Effector memory CD8-positive, alpha-beta T cell (primary cell): ENCODE data around the gene ERBB2.
"Not testable (repeated sequence)": the region's sequence is repeated elsewhere in the genome, so short reads cannot be mapped to it uniquely, and the experiment has no call there.

ENCODE experiments used
- ATAC-seq: fragments of 150-1000 bp; cut with Tn5 transposase; replicated peaks from 2 replicates; pipeline ENCODE4 v1.10.0; 2021; ENCODE audit warnings: mild to moderate bottlenecking, moderate library complexity
- DNase-seq, 3 experiments: peaks; one replicate each; pipeline ENCODE4 v3.0.0; 2021
- H3K27ac Mint-ChIP-seq, 2 donors: one replicate each; pipeline ENCODE4 v1.8.0; 2022; ENCODE audit warnings: mild to moderate bottlenecking in 2 of 2, mixed read lengths in 2 of 2, moderate library complexity in 2 of 2
- H3K27me3 Mint-ChIP-seq, 2 donors: one replicate each; pipeline ENCODE4 v1.8.0; 2022; ENCODE audit warnings: mixed read lengths in 2 of 2
- H3K36me3 Mint-ChIP-seq: one replicate; pipeline ENCODE4 v1.8.0; 2022; ENCODE audit warnings: mild to moderate bottlenecking, moderate library complexity, mixed read lengths; ENCODE audit not compliant: insufficient read depth
- H3K4me1 Mint-ChIP-seq, 2 donors: one replicate each; pipeline ENCODE4 v1.8.0; 2022; ENCODE audit warnings: low read depth in 2 of 2, mixed read lengths in 2 of 2
- H3K4me3 Mint-ChIP-seq, 2 donors: one replicate each; pipeline ENCODE4 v1.8.0; 2022; ENCODE audit warnings: mild to moderate bottlenecking in 2 of 2, mixed read lengths in 2 of 2, moderate library complexity in 2 of 2
- H3K9me3 Mint-ChIP-seq, 2 donors: one replicate each; pipeline ENCODE4 v1.8.0; 2022; ENCODE audit warnings: mixed read lengths in 2 of 2

The ERBB2 gene

DNA sequence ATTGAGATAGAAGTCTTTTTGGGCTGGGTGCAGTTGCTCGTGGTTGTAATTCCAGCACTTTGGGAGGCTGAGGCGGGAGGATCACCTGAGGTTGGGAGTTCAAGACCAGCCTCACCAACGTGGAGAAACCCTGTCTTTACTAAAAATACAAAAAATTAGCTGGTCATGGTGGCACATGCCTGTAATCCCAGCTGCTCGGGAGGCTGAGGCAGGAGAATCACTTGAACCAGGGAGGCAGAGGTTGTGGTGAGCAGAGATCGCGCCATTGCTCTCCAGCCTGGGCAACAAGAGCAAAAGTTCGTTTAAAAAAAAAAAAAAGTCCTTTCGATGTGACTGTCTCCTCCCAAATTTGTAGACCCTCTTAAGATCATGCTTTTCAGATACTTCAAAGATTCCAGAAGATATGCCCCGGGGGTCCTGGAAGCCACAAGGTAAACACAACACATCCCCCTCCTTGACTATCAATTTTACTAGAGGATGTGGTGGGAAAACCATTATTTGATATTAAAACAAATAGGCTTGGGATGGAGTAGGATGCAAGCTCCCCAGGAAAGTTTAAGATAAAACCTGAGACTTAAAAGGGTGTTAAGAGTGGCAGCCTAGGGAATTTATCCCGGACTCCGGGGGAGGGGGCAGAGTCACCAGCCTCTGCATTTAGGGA is 577 bp upstream of the ERBB2 start:
- DNase-seq, H3K27ac Mint-ChIP-seq, H3K4me1 Mint-ChIP-seq, H3K9me3 Mint-ChIP-seq, ATAC-seq, H3K36me3 Mint-ChIP-seq: not testable (repeated sequence)
- H3K4me3 Mint-ChIP-seq, result peak overlapping the region in 1 of 2 donors; percentile 63
- H3K27me3 Mint-ChIP-seq, result peaks cover 35 to 47% of the 10 kb centered on the region in 2 donors

DNA sequence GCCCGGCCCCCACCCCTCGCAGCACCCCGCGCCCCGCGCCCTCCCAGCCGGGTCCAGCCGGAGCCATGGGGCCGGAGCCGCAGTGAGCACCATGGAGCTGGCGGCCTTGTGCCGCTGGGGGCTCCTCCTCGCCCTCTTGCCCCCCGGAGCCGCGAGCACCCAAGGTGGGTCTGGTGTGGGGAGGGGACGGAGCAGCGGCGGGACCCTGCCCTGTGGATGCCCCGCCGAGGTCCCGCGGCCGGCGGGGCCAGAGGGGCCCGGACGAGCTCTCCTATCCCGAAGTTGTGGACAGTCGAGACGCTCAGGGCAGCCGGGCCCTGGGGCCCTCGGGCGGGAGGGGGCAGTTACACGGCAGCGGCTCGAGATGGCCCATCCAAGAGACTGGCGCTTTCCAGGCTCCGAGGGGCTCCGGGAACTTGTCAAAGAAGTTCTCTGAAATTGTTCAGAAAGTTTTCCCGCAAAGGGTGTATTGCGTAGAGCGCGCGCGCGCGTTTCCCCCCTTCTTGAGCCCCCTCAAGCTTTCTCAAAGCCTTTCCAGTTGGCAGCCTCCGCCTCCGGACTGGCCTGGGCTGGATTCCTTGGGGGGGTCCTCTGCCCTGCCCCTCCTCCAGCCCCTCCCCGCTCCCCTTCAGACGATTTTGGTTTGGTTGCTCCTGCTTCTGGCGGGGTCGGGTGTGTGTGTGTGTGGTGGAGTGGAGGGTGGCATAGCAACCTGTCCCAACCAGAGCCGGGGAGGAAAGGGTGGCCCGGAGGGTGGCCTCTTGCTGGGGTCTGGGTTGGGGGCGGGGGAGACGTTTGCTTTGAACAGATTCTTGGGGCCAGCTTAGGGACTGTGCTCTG is 504 bp downstream of the ERBB2 start:
- H3K27me3 Mint-ChIP-seq, result peaks cover 35 to 47% of the 10 kb centered on the region in 2 donors
- ATAC-seq (no peak), DNase-seq (no peak)
- H3K27ac Mint-ChIP-seq, result no peak overlapping the region
- H3K9me3 Mint-ChIP-seq, result no peaks in the 10 kb centered on the region
- H3K4me3 Mint-ChIP-seq, result no peak overlapping the region
- H3K4me1 Mint-ChIP-seq, result peaks cover 4 to 5% of the 10 kb centered on the region in 2 donors
- peaks cover 3% of the 10 kb centered on the region for H3K36me3 Mint-ChIP-seq

DNA sequence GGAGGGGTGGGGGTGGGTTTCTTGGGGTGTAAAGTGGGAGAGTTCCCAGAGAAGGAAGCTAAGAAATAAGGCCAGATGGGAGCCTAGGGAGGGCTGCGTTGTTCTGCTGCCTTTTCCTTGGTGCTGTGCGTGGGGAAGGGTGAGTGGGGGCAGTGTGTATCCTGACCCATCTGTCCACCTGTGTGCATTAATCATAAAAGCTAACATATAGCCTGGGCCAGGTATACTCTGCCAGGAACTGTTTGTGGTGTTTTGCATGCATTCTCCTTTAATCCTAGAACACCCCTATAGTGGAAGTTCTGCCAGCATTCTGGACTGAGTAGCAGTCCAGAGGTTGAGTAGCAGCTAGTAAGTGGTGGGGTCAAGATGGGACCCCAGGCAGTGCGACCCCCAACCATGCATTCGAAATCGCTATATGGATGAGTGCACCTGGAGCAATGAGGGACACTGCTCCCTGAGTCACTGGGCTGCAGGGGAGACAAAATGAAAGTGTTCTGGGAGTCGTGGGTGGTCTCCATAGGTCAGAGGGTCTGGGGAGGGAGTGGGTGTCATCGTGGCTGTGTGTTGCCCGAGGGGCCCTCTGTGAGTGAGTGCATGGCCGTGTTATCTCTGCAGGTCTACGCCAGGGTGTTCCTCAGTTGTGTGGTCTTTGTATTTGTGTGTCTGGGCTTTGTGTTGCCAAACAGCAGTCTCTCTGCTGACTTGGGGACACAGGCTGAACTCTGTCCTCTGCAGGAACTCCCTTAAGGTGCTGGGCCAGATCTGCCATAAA is 1.3 kb downstream of the ERBB2 start:
- DNase-seq, result no peak
- Mint-ChIP-seq H3K4me1 (peaks cover 4 to 5% of the 10 kb centered on the region in 2 donors), H3K27ac (no peak overlapping the region)

DNA sequence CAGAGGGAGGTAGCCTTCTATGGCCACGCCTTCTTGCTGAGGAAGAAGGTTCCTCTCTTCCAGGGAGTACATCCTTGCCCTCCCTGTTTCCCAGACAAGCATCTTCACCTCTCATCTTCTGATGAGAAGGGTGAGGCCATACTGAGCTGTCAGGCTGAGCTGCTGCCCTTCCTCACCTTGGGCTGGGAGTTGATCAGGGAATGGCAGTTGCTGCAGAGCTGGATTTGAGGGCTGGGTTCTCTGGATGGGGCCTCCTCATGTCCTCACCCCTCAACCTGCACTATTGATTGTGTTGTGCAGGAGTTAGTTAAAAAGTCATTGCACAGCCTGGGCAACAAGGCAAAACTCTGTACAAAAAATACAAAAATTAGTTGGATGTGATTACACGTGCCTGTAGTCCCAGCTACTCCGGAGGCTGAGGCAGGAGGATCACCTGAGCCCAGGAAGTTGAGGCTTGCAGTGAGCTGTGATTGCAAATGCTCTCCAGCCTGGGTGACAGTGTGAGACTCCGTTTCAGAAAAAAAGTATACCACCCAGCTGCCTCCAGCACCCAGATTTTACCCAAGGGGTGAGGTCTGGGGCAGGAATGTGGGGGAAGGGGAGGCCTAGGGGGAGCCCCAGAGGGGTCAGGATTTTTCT is 2.0 kb downstream of the ERBB2 start:
- peaks cover 6 to 8% of the 10 kb centered on the region in 2 donors for H3K4me1 Mint-ChIP-seq
- H3K27me3 Mint-ChIP-seq, result peaks cover 35 to 47% of the 10 kb centered on the region in 2 donors
- no peak overlapping the region for H3K4me3 Mint-ChIP-seq
- no peaks in the 10 kb centered on the region for H3K9me3 Mint-ChIP-seq
- H3K36me3 Mint-ChIP-seq, result peaks cover 3% of the 10 kb centered on the region
- no peak for ATAC-seq
- DNase-seq, result no peak
- no peak overlapping the region for H3K27ac Mint-ChIP-seq

More for the DNA sequence above, 1.3 kb downstream of the ERBB2 start:
- ATAC-seq, result no peak
- Mint-ChIP-seq H3K27me3 (peaks cover 35 to 47% of the 10 kb centered on the region in 2 donors), H3K4me3 (no peak overlapping the region), H3K36me3 (peaks cover 3% of the 10 kb centered on the region), H3K9me3 (no peaks in the 10 kb centered on the region)

DNA sequence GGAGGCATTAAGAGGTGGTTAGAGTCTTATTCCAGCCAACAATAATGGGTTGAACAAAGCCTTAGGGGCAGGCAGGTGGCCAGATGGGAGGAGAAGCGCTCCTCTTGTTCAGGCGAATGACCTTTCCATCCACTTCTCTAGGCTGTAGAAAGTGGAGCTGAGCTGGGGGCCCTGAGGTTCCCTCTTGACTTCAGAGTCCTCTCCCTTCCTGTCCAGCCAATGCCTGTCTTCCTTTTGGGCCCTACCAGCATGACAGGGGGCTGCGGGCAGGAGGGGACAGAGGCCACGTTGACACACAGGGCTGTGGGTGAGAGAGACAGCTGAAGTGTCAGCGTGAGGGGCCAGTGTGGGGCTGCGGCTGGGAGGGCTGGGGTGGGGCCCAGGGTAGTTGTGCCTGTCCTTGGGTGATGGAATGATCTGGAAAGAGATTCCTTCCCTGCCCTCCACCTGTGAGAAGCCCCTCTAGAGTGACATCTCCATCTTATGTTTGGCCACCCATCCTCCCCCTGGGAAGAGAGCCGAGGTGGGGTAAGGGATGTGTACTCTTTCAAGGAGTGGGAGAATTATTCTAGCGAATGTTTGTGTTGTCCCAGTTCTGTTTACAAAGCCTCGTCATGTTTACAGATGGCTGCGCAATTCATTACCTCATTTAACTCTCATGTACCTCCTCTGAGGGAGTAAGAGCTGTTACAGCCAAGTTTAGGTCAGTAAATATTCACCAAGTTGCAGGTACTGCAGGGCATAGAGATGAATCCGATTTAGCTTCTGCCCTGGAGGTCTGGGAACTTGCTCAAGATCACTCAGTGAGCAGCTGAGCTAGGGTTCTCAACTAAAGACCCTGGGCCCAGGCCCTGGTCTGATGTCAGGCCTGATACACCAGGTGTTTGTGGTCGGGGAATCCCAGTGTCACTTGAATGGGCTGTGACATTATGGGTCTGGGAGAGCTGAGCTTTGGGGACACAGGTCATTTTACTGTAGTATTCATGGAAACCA is 3.3 kb downstream of the ERBB2 start:
- Mint-ChIP-seq H3K27me3 (peaks cover 28 to 40% of the 10 kb centered on the region in 2 donors), H3K4me3 (no peak overlapping the region), H3K9me3 (no peaks in the 10 kb centered on the region), H3K36me3 (peaks cover 3% of the 10 kb centered on the region), H3K27ac (no peak overlapping the region), H3K4me1 (peaks cover 12 to 13% of the 10 kb centered on the region in 2 donors)
- peak; percentile 37 for ATAC-seq
- DNase-seq, result no peak

DNA sequence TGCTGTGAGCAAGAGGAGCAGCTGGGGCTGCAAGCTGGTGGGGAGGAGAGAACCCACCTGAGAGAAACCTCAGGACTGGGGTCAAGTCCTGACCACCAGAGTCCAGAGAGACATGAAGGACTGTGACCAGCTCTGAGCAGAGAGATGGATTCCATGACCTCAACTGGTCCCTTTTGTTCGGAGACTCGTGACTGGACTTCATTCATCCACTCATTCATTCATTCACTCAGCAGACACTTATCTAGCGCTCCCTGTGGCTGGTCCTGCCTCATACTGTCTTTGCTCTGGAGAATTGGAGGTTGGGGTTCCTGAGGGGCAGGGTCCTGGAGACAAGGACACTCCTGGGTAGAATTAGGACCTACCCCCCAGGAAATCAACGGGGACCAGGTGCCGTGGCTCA is 4.0 kb downstream of the ERBB2 start:
- Mint-ChIP-seq H3K27me3 (peaks cover 25 to 33% of the 10 kb centered on the region in 2 donors), H3K27ac (no peak overlapping the region), H3K4me1 (peaks cover 15 to 18% of the 10 kb centered on the region in 2 donors), H3K36me3 (peaks cover 3% of the 10 kb centered on the region), H3K9me3 (no peaks in the 10 kb centered on the region), H3K4me3 (no peak overlapping the region)
- DNase-seq, result no peak
- ATAC-seq, result no peak

DNA sequence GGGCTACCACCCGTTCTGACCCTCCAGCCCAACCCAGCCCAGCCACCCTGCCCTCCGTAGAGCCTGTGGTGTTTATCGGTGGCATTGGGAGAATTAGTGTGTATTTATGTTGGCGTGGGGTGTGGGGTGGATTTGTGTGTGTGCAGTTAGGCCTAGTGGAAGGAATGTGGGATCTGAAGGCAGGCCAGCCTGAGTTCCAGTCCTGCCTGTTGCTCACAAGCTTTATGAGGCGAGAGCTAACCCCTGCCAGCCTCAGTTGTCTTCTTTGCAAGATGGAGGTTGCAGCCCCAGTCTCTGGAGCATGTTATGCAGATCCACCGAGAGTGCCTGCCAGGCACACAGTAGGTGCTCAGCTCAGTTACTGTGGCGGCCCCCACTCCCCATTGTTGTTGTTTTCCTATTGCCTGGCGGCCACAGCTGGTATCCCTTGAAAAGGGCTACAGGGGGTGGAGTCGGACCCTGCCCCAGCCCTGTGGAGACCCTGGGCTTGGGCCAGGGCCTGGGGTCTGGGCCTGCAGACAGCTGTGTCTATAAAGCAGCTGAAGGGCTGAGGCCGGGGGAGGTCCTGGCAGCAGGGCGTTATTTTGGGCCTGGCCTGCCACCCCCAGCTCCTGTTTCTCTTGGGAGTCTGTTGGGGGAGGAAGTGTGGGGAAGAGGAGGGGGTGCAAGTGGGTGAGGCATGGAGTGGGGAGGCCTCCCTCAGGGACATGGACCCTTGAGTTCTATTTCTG is 5.1 kb downstream of the ERBB2 start:
- Mint-ChIP-seq H3K4me1 (peaks cover 20 to 21% of the 10 kb centered on the region in 2 donors), H3K36me3 (no peaks in the 10 kb centered on the region), H3K27me3 (peaks cover 14 to 22% of the 10 kb centered on the region in 2 donors), H3K27ac (no peak overlapping the region), H3K9me3 (no peaks in the 10 kb centered on the region), H3K4me3 (no peak overlapping the region)
- ATAC-seq (no peak), DNase-seq (no peak)

DNA sequence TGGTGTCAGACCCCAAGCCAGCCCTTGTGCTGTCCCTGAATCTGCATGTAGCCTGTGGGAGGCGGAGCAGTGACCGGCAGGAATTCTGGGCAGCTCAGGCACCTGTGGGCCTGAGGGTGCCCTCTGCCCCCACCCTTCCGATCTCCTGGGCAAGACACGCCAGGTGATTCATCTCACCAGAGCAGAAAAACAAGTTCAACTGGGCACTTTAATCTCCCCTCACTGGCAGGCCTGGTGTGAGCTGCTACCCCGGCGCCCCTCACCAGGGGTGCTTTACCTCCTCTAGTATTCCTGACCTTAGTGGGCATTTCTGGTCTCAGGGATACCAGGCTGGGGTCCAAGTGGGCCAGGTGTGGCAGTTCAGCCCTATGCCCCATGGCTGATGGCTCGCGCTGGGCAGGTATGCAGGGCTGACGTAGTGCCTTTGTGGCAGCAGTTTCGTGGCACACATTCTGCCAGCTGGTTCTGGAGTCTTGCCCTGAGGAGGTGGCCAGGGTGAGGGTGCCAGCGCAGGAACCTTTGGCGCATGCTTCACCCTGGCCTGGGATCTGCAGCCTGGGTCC is 6.0 kb downstream of the ERBB2 start:
- H3K27ac Mint-ChIP-seq, result no peak overlapping the region
- no peak for ATAC-seq
- DNase-seq, result no peak
- H3K4me3 Mint-ChIP-seq, result no peak overlapping the region
- H3K27me3 Mint-ChIP-seq, result peaks cover 9 to 13% of the 10 kb centered on the region in 2 donors
- peaks cover 20 to 21% of the 10 kb centered on the region in 2 donors for H3K4me1 Mint-ChIP-seq
- H3K9me3 Mint-ChIP-seq, result no peaks in the 10 kb centered on the region
- no peaks in the 10 kb centered on the region for H3K36me3 Mint-ChIP-seq

DNA sequence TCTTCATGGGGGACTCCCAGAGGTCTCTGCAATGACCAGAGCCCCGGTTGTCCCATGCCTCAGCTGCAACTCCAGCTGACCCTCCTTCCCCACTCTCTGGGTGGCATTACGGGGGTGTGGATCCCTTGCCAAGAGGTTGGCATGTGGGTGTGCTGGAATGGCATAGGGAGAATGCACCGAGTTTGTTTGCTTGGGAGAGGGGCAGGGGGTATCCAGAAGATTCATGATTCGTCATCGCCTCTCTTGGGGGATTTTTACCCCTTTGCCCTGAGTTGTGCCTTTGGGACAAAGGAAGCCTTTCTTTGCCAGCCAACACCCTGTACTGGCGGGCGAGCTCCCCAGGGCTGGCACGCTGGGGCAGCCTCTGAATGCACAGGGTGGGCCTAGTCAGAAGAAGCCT is 6.5 kb downstream of the ERBB2 start:
- peaks cover 20 to 21% of the 10 kb centered on the region in 2 donors for H3K4me1 Mint-ChIP-seq
- H3K27ac Mint-ChIP-seq, result no peak overlapping the region
- no peaks in the 10 kb centered on the region for H3K9me3 Mint-ChIP-seq
- peaks cover 4 to 8% of the 10 kb centered on the region in 2 donors for H3K27me3 Mint-ChIP-seq
- no peak overlapping the region for H3K4me3 Mint-ChIP-seq
- no peaks in the 10 kb centered on the region for H3K36me3 Mint-ChIP-seq
- DNase-seq (no peak), ATAC-seq (no peak)

DNA sequence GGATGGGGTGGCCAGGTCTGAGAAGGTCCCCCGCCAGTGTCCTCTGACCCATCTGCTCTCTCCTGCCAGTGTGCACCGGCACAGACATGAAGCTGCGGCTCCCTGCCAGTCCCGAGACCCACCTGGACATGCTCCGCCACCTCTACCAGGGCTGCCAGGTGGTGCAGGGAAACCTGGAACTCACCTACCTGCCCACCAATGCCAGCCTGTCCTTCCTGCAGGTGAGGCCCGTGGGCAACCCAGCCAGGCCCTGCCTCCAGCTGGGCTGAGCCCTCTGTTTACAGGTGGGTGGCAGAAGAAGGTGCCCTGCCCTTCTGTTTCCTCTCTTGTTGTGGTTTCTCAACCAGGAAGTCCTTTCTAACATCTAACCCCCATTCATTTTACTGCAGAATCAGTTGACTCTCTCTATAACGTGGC is 7.1 kb downstream of the ERBB2 start:
- Mint-ChIP-seq H3K4me1 (peaks cover 20 to 21% of the 10 kb centered on the region in 2 donors), H3K9me3 (no peaks in the 10 kb centered on the region), H3K36me3 (no peaks in the 10 kb centered on the region), H3K27ac (peak overlapping the region; percentile 77 to 87), H3K27me3 (peaks cover 0 to 3% of the 10 kb centered on the region in 2 donors), H3K4me3 (peak overlapping the region; percentile 38 to 53)
- no peak for DNase-seq
- peak; percentile 18 for ATAC-seq

DNA sequence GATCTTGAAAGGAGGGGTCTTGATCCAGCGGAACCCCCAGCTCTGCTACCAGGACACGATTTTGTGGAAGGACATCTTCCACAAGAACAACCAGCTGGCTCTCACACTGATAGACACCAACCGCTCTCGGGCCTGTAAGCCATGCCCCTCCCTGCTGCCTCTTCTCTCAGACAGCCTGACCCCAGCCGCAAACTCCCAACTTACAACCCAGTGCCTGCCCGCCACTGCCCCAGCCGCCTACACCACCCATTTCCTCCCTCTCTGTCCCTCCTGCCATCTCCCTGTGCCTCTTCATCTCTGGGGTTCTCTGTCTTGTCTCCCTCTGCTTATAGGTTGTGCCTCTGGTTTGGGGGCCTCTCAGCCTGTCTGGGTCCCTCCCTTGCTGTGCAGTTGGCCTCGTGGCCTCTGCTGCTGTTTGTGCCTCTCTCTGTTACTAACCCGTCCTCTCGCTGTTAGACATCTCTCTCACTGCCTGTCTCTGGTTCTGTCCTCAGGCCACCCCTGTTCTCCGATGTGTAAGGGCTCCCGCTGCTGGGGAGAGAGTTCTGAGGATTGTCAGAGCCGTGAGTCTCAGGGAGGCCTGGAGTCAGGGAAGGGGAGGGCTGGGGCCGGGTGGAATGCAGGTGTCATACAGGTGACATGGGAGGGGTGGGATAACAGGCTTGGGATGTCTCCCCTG is 9.6 kb downstream of the ERBB2 start:
- H3K4me3 Mint-ChIP-seq, result peak overlapping the region; percentile 56 to 61
- DNase-seq, result no peak
- H3K9me3 Mint-ChIP-seq, result no peaks in the 10 kb centered on the region
- peak; percentile 66 for ATAC-seq
- peak overlapping the region; percentile 62 to 88 for H3K27ac Mint-ChIP-seq
- H3K27me3 Mint-ChIP-seq, result no peaks in the 10 kb centered on the region
- H3K4me1 Mint-ChIP-seq, result peaks cover 20% of the 10 kb centered on the region in 2 donors
- no peaks in the 10 kb centered on the region for H3K36me3 Mint-ChIP-seq
